ENCODE results near the gene FUT3.

The FUT3 gene

GRCh38 chr19:5822181-5822844 is 28.9 kb downstream of the FUT3 start:
- DNase-seq = no peak

- DNase-seq = no peak
Observed at GRCh38 chr19:5821521-5822180, 29.6 kb downstream of the FUT3 start.

GRCh38 chr19:5820785-5821184 is 30.5 kb downstream of the FUT3 start:
- DNase-seq = no peak

- no peak for DNase-seq
Observed at GRCh38 chr19:5818594-5818993, 32.7 kb downstream of the FUT3 start.

- no peak for DNase-seq
Observed at GRCh38 chr19:5817218-5817617, 34.0 kb downstream of the FUT3 start.

DNA sequence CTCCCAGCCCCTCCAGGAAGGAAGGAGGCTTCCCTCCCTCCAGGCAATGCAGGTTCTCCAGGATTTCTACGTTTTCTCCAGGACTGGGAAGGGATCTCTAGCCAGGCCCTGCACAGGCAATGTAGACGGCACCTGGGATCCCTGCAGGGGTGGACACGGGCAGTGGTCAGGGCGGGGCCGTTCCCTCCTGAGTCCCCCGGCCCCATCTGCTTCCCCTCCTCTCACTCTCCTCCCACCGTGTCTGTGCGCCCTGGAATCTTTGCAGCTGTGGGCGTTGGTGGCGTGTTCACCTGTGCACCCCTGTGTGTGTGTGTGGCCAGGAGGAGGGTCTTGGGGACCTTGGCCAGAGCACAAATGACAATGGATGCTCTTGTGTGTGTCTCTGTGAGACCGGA is 36.4 kb downstream of the FUT3 start:
- DNase-seq = no peak

DNA sequence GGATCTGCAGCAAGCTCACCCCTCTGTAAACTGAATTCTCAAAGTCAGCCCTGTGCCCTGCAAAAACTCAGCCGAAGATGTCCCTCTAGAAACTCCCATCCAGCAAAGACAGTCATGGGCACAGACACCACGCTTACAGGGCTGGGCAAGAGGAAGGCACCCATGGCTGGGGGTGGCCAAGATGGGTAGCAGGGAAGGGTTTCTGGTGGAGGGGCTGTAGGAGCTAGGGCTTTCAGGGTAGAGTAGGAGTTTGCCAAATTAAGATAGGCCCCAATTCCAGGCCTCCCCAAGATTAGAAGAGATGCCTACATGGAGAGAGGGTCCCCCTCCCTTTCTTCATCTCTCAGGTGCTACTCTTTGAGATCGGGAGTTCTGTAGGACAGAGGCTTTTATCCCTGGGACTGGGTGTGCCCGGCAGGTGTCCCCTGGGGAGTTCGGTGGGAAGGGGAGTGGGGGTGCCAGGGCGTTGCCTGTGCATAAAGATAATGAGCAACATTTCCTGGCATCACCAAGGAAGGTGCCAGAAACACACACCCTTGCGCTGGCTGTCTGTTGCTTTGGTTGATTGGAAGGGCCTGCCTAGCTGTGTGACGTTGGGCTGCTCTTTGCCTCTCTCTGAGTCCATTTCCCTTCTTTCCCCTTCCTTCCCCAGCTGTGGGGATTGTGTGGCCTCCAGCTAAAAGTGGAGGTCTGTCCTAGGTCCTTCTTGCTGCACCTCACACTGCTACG is 37.0 kb downstream of the FUT3 start:
- no peak for DNase-seq

GRCh38 chr19:5811117-5811516 is 40.1 kb downstream of the FUT3 start:
- DNase-seq = no peak

DNA sequence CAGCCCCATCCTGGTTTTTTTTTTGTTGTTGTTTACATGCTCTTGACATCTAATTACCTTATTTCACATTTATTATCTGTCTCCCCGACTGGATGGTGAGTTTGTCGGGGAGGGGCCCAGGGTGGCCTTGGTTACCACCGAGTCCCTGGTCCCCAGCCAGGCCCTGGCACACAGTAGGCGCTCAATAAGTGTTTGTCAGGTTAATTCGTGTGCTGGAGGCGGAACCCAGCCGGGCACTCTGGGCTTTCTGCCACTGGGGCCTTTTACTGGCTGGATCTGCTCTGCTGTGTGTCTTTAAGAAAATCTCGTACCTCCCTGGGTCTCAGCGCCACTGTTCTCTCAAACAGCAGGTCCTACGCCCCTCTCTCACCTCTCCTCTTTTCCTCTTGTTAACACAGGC is 41.8 kb downstream of the FUT3 start:
- no peak for DNase-seq

- no peak for DNase-seq
Observed at GRCh38 chr19:5809053-5809452, 42.2 kb downstream of the FUT3 start.

- DNase-seq = no peak
Observed at GRCh38 chr19:5808120-5808816, 43.0 kb downstream of the FUT3 start.

- DNase-seq = no peak
Observed at GRCh38 chr19:5806905-5807304, 44.3 kb downstream of the FUT3 start.

- no peak for DNase-seq
Observed at GRCh38 chr19:5806133-5806489, 45.1 kb downstream of the FUT3 start.

DNA sequence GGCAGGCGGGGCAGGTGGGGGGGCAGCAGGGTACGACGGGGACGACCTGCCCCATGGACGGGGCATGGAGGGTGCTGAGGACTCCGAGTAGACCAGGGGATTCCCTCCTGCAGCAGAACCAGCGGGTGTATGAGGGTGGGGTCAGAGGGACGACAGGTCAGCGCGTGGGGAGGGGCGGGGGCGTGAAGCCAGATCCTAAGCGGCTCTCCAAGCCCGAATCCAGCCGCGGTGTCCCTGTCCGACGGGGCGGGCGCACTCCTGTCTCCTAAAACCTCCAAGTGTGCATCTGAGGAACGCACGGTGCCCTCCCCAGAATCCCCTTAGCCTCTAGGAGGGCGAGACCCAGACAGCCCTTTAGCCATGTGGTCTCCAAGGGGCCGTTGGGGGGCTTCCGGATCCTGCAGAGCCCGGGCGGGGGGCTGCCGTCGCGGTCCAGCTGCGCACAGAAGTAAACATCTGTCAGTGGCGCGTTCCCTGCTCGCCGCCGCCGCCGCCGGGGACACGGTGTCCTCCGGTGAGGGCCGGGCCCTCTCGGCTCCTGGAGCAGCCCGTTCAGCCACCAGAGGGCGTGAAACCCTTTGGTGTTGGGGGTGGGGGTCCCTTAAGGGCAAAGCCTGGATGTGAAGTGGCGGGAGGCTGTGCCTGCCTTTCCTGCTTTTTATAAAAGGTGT is 45.7 kb downstream of the FUT3 start:
- DNase-seq = peak; percentile 33

GRCh38 chr19:5804516-5805461 is 46.5 kb downstream of the FUT3 start, which contains the start of gene NRTN:
Gene NRTN (plus strand): TSS chr19:5805067. CDS start chr19:5824166, 19,099 bp downstream.
- DNase-seq = no peak

- DNase-seq = peak; percentile 84
Observed at GRCh38 chr19:5803752-5804515, 47.3 kb downstream of the FUT3 start.

GRCh38 chr19:5803441-5803751 is 47.9 kb downstream of the FUT3 start:
- no peak for DNase-seq

GRCh38 chr19:5801796-5802619 is 49.2 kb downstream of the FUT3 start:
- no peak for DNase-seq

DNA sequence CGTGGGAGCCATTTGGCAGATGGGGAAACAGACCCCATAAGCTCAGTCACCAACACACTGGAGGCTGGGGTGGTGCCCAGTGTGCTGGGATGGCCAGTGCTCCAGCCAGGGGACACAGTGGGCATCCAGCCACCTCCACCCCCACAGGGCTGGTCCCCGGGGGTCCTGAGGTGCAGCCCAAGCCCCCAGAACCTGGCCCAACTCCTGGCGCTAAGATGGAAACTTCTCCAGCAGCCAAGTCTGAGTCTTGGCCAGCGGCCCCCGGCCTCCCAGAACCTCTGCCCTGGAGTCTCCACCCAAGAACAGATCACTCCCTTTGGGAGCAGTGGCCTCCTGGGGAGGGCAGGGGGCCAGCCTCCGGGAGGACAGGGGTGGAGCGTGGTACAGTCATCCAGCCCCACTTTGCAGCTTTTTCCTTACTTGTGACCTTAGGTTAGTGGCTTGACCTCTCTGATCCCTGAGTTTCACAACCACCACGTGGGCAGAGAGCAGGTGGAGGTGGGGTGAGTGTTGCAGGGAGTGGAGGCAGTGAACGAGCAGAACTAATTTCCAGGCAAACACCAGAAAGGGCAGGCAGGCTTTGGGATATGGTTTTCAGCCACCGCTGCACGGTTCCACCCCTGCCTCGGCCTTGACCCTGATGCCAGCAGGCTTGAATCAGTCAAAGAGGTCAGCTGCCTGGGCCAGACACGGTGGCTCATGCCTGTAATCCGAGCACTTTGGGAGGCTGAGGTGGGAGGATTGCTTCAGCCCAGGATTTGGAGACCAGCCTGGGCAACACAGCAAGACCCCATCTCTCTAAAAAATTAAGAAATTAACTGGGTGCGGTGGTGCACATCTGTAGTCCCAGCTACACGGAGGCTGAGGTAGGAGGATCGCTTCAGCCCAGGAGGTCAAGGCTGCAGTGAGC is 50.6 kb downstream of the FUT3 start:
- no peak for DNase-seq
